Transverse colon (tissue), 4 donors: ENCODE results near the gene LCE4A. TPM values are rescaled to one million over a fixed set of nuclear protein-coding genes. Genes with fewer than 3 reads are reported as not detected.

Source experiments
- DNase-seq: peaks from one replicate; pipeline ENCODE4 v3.0.0-alpha.2; 2019
- H3K27ac ChIP-seq, 4 donors: fragments of 200-600 bp; sonication (generic); 2 replicates each; pipeline ENCODE4 v1.5.1; 2016 to 2018; ENCODE audit warnings: inconsistent platforms in 4 of 4
- H3K27me3 ChIP-seq: fragments of 200-600 bp; sonication (generic); 2 replicates; pipeline ENCODE4 v1.5.1; 2017; ENCODE audit warnings: inconsistent platforms
- H3K36me3 ChIP-seq, 4 donors: fragments of 200-600 bp; sonication (generic); 2 replicates each; pipeline ENCODE4 v1.5.1; 2017 to 2019; ENCODE audit warnings: inconsistent platforms in 4 of 4
- H3K4me1 ChIP-seq, 4 donors: fragments of 200-600 bp; sonication (generic); 2 replicates each; pipeline ENCODE4 v1.5.1; 2017 to 2020; ENCODE audit warnings: inconsistent platforms in 4 of 4
- H3K4me3 ChIP-seq, 4 donors: fragments of 200-600 bp; sonication (generic); 1 replicate in 1 of 4; 2 replicates in 3 of 4; pipeline versions ENCODE4 v1.5.1 to v1.6.1; 2017 to 2019; ENCODE audit warnings: inconsistent platforms in 4 of 4
- H3K9me3 ChIP-seq, 2 donors: fragments of 200-600 bp; sonication (generic); 2 replicates each; pipeline ENCODE4 v1.5.1; 2017 to 2019; ENCODE audit warnings: inconsistent platforms in 2 of 2
- EP300 ChIP-seq: sonication (generic); formaldehyde crosslinking; IDR thresholded peaks from one replicate; pipeline ENCODE4 v1.6.1; 2017; ENCODE audit warnings: antibody characterized with exemption, low read depth
- POLR2A ChIP-seq: fragments of 450-650 bp; IDR thresholded peaks from one replicate; pipeline ENCODE4 v1.6.1; 2016; ENCODE audit warnings: antibody characterized with exemption, mild to moderate bottlenecking, moderate library complexity
- POLR2AphosphoS5 ChIP-seq, 3 donors: sonication (generic); formaldehyde crosslinking; IDR thresholded peaks; one replicate each; pipeline ENCODE4 v1.6.1; 2016; ENCODE audit warnings: antibody characterized with exemption in 3 of 3
- WGBS, 2 donors: methylation state at CpG; one replicate each; pipeline ENCODE4 v1.1.5; 2018; ENCODE audit warnings: low coverage in 1 of 2; 5-methylcytosine and 5-hydroxymethylcytosine counted together
- in situ Hi-C, 4 donors: fragments of 200-750 bp; cut with MboI; loops; one replicate each; pipeline versions ENCODE4 v1.15.0 to v1.15.1; 2017; ENCODE audit warnings: low sequenced_read_pairs in 3 of 4, low pct_ligation_motif_present in 1 of 4, low pct_unique_long_range_greater_than_20kb in 1 of 4
- intact Hi-C: fragments of 100-400 bp; cut with DNase I; formaldehyde crosslinking; loops from one replicate; pipeline ENCODE4 v1.15.1; 2023; ENCODE audit warnings: low total_unique reads
- total RNA-seq, 4 donors: library from RNA; depleted of rRNA; stranded (reverse); fragments of >200 nt; gene quantifications; one replicate each; pipeline ENCODE4 v1.1.0, GENCODE V29; 2016
- TF ChIP-seq, protein P1 (sequence below), 5 experiments: fragments of 200-600 bp in 3 of 5; fragments of 450-650 bp in 2 of 5; sonication (generic) in 3 of 5; IDR thresholded peaks; 1 replicate in 2 of 5; 2 replicates in 3 of 5; pipeline ENCODE4 v1.5.1; 2016 to 2017; ENCODE audit warnings: antibody characterized with exemption in 5 of 5, inconsistent platforms in 3 of 5, mild to moderate bottlenecking in 2 of 5, moderate library complexity in 1 of 5

Gene LCE4A
- total RNA-seq, 4 donors from 2014 or later, result not detected

DNA sequence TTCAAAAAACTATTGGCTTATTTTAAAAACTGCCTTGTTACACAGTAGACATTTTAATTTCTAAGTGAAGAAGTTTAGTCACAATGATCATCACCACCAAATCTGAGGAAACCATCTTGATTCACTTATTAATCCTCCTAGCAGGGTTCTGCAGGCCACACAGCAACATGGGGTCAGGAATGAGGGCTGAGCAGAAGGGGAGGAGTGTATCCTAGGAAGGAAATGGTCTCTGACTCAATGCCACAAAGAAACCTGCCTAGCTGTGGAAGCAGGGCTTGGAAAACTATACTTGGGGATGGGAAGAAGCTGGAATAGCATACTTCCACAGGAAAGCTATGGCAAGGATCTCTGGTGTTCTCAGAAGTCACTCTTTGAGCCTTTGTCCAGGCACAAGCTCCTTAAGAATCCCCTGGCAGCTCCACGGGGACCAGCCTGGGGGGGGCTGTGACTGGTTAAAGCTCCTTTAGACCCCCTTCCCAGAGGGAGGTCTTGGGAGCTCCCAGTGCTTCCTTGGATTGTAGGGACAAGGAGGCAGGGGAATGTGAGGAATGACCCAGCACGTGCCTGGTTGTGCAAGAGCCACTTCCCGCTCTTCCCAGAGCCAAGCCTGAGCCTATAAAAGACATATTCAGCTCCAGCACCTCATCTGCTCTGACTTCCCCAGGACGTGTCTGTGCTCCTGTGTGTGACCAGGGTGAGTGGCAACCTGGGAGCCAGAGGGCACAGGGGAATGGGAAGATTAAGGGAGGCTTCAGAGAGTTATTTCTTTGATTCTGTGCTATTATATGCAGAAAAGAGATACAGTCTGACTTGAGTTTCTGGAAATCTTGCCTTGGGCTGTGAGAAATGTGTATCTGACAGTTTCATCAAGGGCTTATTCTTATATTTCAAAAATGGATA, 10.0 kb upstream of the LCE4A start, which contains the start of gene LCE2A:
TSS of gene LCE2A (plus strand) at position 645 of the 900 bp plus-strand sequence. CDS start 557 bp downstream, outside the sequence.
- DNase-seq, result no peak
- no peaks in the 10 kb centered on the region for H3K9me3 ChIP-seq
- intact Hi-C loops, result no loop called here
- no peak within 1 kb of the TSS for H3K4me3 ChIP-seq
- in situ Hi-C loops, result no loop called here
- no peaks in the 10 kb centered on the region for H3K27me3 ChIP-seq
- TF ChIP-seq POLR2AphosphoS5 (IDR thresholded peaks at IDR 0.05), result no peak
- TF ChIP-seq EP300, result no peak
- TF ChIP-seq, protein P1, sequence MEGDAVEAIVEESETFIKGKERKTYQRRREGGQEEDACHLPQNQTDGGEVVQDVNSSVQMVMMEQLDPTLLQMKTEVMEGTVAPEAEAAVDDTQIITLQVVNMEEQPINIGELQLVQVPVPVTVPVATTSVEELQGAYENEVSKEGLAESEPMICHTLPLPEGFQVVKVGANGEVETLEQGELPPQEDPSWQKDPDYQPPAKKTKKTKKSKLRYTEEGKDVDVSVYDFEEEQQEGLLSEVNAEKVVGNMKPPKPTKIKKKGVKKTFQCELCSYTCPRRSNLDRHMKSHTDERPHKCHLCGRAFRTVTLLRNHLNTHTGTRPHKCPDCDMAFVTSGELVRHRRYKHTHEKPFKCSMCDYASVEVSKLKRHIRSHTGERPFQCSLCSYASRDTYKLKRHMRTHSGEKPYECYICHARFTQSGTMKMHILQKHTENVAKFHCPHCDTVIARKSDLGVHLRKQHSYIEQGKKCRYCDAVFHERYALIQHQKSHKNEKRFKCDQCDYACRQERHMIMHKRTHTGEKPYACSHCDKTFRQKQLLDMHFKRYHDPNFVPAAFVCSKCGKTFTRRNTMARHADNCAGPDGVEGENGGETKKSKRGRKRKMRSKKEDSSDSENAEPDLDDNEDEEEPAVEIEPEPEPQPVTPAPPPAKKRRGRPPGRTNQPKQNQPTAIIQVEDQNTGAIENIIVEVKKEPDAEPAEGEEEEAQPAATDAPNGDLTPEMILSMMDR (IDR thresholded peaks at IDR 0.05), result no peak
- TF ChIP-seq POLR2A, result no peak
- WGBS, 2 donors, result 44% methylated on average over 4 of the region's 4 CpGs; no CpG with 5 or more reads in 1 of the 2 donors
- no peaks in the 10 kb centered on the region for H3K36me3 ChIP-seq
- no peaks in the 10 kb centered on the region for H3K4me1 ChIP-seq
- H3K27ac ChIP-seq, result no peak within 1 kb of the TSS

DNA sequence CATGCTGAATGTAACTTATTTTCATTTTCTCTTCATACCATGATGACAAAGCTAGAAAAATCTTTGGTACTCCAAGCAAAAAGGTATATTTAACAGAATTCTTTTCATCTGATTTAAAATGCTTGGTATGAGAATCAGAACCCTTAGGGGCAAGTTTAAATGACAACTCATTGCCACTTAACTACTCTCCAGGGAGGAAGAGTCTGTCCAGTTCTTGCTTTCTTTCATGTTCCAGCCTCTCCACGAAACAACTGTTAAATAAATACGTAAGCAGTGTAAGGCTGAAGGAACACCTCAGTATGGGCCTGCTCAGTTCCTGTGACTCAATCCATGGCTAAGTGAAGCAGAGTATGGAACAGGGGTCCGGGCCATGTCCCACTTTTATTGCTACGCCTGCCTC, 8.2 kb upstream of the LCE4A start:
- 79 to 80% methylated on average over 2 to 4 of the region's 4 CpGs for WGBS, 2 donors
- TF ChIP-seq POLR2AphosphoS5 (IDR thresholded peaks at IDR 0.05) (no peak), POLR2A (no peak), EP300 (no peak)
- TF ChIP-seq, protein P1 (IDR thresholded peaks at IDR 0.05), result no peak
- Histone ChIP-seq H3K4me3 (no peak overlapping the region), H3K4me1 (no peaks in the 10 kb centered on the region), H3K27me3 (no peaks in the 10 kb centered on the region), H3K9me3 (no peaks in the 10 kb centered on the region), H3K36me3 (no peaks in the 10 kb centered on the region), H3K27ac (no peak overlapping the region)
- DNase-seq, result no peak
- in situ Hi-C loops (no loop called here), intact Hi-C loops (no loop called here)

DNA sequence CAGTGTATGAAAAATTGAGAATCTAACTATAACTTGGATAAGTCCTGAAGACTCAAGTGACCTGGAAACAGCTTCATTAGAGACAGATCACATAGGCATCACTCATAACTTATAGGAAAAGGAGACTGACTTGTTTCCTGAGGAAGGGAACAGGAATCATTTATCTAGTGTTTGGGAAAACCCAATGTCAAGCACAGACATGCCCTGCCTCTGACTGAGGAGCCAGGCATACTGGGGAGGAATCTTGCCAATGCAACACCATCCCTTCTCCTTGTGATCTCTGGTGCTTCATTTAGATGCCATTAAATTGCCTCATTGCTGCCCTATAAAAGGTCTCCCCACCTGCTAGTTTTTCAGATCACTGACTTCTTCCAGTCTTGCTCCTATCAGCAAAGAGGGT, 10.3 kb downstream of the LCE4A start:
- no peak for DNase-seq
- Histone ChIP-seq H3K4me3 (no peak overlapping the region), H3K36me3 (no peaks in the 10 kb centered on the region), H3K27ac (no peak overlapping the region), H3K4me1 (no peaks in the 10 kb centered on the region), H3K9me3 (peaks cover 4 to 7% of the 10 kb centered on the region in 2 donors), H3K27me3 (no peaks in the 10 kb centered on the region)
- TF ChIP-seq, protein P1 (IDR thresholded peaks at IDR 0.05), result no peak
- TF ChIP-seq EP300 (no peak), POLR2A (no peak), POLR2AphosphoS5 (IDR thresholded peaks at IDR 0.05) (no peak)
- in situ Hi-C loops, result no loop called here
- intact Hi-C loops, result no loop called here

DNA sequence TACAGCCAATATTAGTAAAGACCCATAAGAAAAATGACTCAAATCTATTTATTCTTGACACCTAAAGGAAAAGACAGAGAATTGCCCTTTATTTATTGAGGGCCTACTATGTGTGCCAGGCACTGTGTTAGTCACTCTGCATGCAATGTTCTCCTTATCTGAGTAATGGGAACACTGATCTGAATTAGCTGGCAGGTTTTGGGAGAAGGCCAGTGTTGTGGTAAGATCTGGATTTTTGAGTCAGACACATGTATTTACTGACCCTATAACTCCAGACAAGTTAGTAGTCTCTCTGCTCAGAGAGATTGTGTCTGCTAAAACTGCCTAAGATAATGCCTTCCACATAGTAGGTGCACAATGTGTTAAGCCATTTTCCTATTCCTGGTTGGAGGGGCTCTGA, 17.3 kb downstream of the LCE4A start:
- intact Hi-C loops (no loop called here), in situ Hi-C loops (no loop called here)
- Histone ChIP-seq H3K27ac (no peak overlapping the region), H3K4me3 (no peak overlapping the region), H3K4me1 (no peaks in the 10 kb centered on the region), H3K36me3 (no peaks in the 10 kb centered on the region), H3K9me3 (no peaks in the 10 kb centered on the region), H3K27me3 (no peaks in the 10 kb centered on the region)
- no peak for DNase-seq
- TF ChIP-seq EP300 (no peak), POLR2A (no peak), POLR2AphosphoS5 (IDR thresholded peaks at IDR 0.05) (no peak)
- TF ChIP-seq, protein P1 (IDR thresholded peaks at IDR 0.05), result no peak
